Calu3 (cell line): ENCODE measurements around the gene CHD1L. TPM values are rescaled to one million over a fixed set of nuclear protein-coding genes. Genes with fewer than 3 reads are reported as not detected.

ENCODE experiments used
- BruUV-seq: library from RNA; stranded (reverse); fragments of 400-500 nt; replicated peaks from 2 replicates; lab custom pipeline; 2021; lab: Mats Ljungman, UMichigan
- CTCF ChIA-PET: fragments of 300-600 bp; sonication (Branson Sonifier 250); formaldehyde crosslinking; loops from one replicate; lab custom pipeline; 2022; ENCODE audit warnings: antibody characterized with exemption; lab: Charles Lee
- DNase-seq: peaks from one replicate; pipeline ENCODE4 v3.0.0; 2022
- H3K27ac Mint-ChIP-seq: one replicate; pipeline ENCODE4 v1.8.0; 2022; ENCODE audit warnings: mixed read lengths; ENCODE audit not compliant: unreplicated experiment
- H3K27me3 Mint-ChIP-seq: one replicate; pipeline ENCODE4 v1.8.0; 2022; ENCODE audit warnings: mixed read lengths; ENCODE audit not compliant: unreplicated experiment
- H3K36me3 Mint-ChIP-seq: one replicate; pipeline ENCODE4 v1.8.0; 2022; ENCODE audit warnings: mild to moderate bottlenecking, moderate library complexity, mixed read lengths; ENCODE audit not compliant: insufficient read depth, unreplicated experiment
- H3K4me1 Mint-ChIP-seq: one replicate; pipeline ENCODE4 v1.8.0; 2022; ENCODE audit warnings: mild to moderate bottlenecking, low read depth, mixed read lengths; ENCODE audit not compliant: unreplicated experiment
- H3K4me3 Mint-ChIP-seq: one replicate; pipeline ENCODE4 v1.8.0; 2022; ENCODE audit warnings: mild to moderate bottlenecking, low read depth, moderate library complexity, mixed read lengths; ENCODE audit not compliant: unreplicated experiment
- H3K9me3 Mint-ChIP-seq: one replicate; pipeline ENCODE4 v1.8.0; 2022; ENCODE audit warnings: low read depth, mixed read lengths; ENCODE audit not compliant: unreplicated experiment
- CTCF ChIP-seq: fragments of 200-600 bp; IDR thresholded peaks from one replicate; pipeline ENCODE4 v1.8.0; 2022; ENCODE audit warnings: antibody characterized with exemption; ENCODE audit not compliant: unreplicated experiment
- intact Hi-C: fragments of 100-400 bp; cut with micrococcal nuclease; formaldehyde crosslinking; loops from one replicate; pipeline ENCODE4 v1.10.0; 2022; ENCODE audit not compliant: unreplicated experiment
- total RNA-seq: library from RNA; stranded (reverse); gene quantifications from 2 replicates; pipeline ENCODE4 v1.2.3, GENCODE V29; 2022

The CHD1L gene
- total RNA-seq, 1 experiment from 2014 or later, result 34.2 TPM

GRCh38 chr1:147202576-147202975 lies 39.9 kb upstream of the CHD1L start:
- intact Hi-C loops, result no loop called here
- no peak for DNase-seq
- no peaks in the 10 kb centered on the region for H3K27me3 Mint-ChIP-seq

GRCh38 chr1:147204080-147204479 lies 38.4 kb upstream of the CHD1L start:
- intact Hi-C loops, result no loop called here
- no peaks in the 10 kb centered on the region for H3K27me3 Mint-ChIP-seq
- H3K27ac Mint-ChIP-seq, result no peak overlapping the region
- BruUV-seq, result no TSS peak
- no peaks in the 10 kb centered on the region for H3K36me3 Mint-ChIP-seq
- no peak overlapping the region for H3K4me3 Mint-ChIP-seq
- DNase-seq, result no peak
- CTCF ChIA-PET, result no interaction called here
- no peak for TF ChIP-seq CTCF
- H3K4me1 Mint-ChIP-seq, result no peaks in the 10 kb centered on the region
- no peaks in the 10 kb centered on the region for H3K9me3 Mint-ChIP-seq

More at GRCh38 chr1:147202576-147202975, 39.9 kb upstream of the CHD1L start:
- CTCF ChIA-PET, result no interaction called here
- no peak for TF ChIP-seq CTCF
- Mint-ChIP-seq H3K4me3 (no peak overlapping the region), H3K4me1 (no peaks in the 10 kb centered on the region), H3K9me3 (no peaks in the 10 kb centered on the region), H3K27ac (no peak overlapping the region), H3K36me3 (no peaks in the 10 kb centered on the region)
- no TSS peak for BruUV-seq

DNA sequence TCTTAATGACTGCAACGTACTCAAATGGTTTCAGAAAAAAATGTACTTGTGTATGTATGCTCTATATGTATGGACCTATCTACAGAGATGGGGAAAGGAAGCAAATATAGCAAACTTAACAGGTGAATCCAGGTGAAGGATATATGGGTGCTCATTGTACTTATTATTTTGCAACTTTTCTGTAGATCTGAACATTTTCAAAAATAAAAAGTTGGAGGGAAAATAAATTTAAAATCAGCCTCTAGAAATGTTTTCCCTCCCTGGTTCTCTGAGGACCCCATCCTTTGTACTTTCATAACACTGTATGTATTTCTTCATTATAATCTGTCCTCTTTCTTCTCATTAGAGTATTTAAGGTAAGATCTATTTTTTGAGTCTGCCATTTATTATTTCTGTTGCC lies 35.3 kb upstream of the CHD1L start:
- Mint-ChIP-seq H3K4me3 (no peak overlapping the region), H3K4me1 (no peaks in the 10 kb centered on the region), H3K27me3 (no peaks in the 10 kb centered on the region), H3K27ac (no peak overlapping the region), H3K36me3 (no peaks in the 10 kb centered on the region), H3K9me3 (no peaks in the 10 kb centered on the region)
- intact Hi-C loops, result no loop called here
- DNase-seq, result no peak
- TF ChIP-seq CTCF, result no peak
- BruUV-seq, result no TSS peak
- CTCF ChIA-PET, result no interaction called here

DNA sequence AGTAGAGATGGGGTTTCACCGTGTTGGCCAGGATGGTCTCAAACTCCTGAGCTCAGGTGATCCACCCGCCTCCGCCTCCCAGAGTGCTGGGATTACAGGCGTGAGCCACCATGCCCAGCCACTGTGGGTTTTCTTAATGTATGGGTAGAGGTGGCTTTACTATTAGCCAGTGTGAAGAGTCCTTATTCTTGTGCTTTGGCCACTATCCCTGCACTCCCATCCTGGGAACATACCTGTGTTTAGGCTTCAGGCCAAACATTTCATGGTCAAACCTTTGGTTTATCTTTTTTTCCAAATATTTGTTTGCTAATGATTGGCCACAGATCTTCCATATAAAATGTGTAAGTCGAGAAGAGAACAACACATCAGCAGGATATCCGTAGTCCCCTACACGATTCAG lies 33.9 kb upstream of the CHD1L start:
- H3K27ac Mint-ChIP-seq, result no peak overlapping the region
- no peaks in the 10 kb centered on the region for H3K36me3 Mint-ChIP-seq

More for the DNA sequence above, 33.9 kb upstream of the CHD1L start:
- Mint-ChIP-seq H3K27me3 (no peaks in the 10 kb centered on the region), H3K9me3 (no peaks in the 10 kb centered on the region), H3K4me1 (no peaks in the 10 kb centered on the region), H3K4me3 (no peak overlapping the region)
- no peak for TF ChIP-seq CTCF
- CTCF ChIA-PET, result no interaction called here
- no TSS peak for BruUV-seq
- intact Hi-C loops, result no loop called here
- DNase-seq, result no peak
